ENCODE data around the gene CHST14.

- TF ChIP-seq POLR2A (IDR thresholded peaks at IDR 0.05; ENCODE audit: low read depth, low read length) (no peak), TAF1 (IDR thresholded peaks at IDR 0.05; ENCODE audit: low read depth, low read length) (no peak), POLR2AphosphoS5 (IDR thresholded peaks at IDR 0.05; ENCODE audit: low read depth, low read length) (no peak), PAX5 (IDR thresholded peaks at IDR 0.05; ENCODE audit: insufficient read depth, low read length, severe bottlenecking) (no peak)
Observed at GRCh38 chr15:40452296-40453090, 18.3 kb upstream of the CHST14 start.
